ENCODE results near the gene ERVH48-1.
"Not testable (repeated sequence)": the region's sequence is repeated elsewhere in the genome, so short reads cannot be mapped to it uniquely, and the experiment has no call there.

Gene ERVH48-1

DNA sequence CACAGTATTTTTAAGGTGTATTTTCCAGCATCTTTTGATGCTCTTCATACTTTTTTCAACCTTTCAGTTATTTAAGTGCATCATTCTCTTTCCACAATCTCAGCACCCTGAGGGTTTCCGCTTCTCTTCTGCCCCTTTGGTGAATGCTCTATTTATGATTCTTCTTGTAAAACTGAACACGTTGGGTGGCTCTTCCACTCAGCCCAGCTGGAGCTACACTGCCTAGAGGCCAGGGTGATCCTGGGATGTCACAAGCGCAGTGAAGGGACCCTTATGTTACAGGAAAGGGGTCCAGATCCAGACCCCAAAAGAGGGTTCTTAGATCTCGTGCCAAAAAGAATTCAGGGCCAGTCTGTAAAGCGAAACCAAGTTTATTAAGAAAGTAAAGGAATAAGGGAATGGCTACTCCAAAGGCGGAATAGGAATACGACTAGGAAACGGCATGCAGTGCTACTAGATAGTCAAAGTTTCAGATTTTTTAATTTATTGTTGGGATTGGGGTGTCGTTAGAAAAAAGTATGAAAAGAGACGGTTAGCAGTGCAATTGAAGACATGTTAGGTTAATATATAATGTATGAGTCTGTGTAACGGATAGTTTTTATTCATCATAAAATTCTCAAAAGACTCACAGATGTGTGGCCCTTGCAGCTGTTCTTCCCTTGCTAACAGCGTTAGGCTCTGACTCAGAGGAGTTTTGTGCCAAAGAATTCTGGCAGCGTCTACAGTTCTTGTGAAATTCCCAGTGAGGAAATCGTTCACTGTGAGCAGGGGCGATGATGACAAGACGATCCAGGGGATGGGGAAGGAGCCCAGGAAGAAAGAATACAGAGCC lies 14.4 kb upstream of the ERVH48-1 start:
- no peak for DNase-seq (ENCODE audit: low read depth in 3 of 3)

DNA sequence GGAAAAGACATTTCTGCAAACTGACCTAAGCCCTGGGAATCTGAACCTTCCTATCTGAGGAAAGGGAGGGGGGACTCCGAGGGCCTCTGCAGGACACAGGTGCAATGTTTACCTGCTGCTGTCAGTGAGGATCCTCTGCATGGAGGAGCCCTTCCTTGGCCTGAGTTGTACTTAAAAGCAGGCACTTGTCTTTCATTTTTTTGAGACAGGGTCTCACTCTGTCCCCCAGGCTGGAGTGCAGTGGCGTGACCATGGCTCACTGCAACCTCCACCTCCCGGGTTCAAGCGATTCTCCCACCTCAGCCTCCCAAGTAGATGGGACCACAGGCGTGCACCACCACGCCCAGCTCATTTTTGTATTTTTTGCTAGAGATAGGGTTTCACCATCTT lies 13.2 kb upstream of the ERVH48-1 start:
- DNase-seq (ENCODE audit: low read depth in 3 of 3): not testable (repeated sequence)

- no peak for DNase-seq (ENCODE audit: low read depth in 3 of 3)
These were observed 12.7 kb upstream of the ERVH48-1 start for GRCh38 chr21:42937960-42938605.

DNA sequence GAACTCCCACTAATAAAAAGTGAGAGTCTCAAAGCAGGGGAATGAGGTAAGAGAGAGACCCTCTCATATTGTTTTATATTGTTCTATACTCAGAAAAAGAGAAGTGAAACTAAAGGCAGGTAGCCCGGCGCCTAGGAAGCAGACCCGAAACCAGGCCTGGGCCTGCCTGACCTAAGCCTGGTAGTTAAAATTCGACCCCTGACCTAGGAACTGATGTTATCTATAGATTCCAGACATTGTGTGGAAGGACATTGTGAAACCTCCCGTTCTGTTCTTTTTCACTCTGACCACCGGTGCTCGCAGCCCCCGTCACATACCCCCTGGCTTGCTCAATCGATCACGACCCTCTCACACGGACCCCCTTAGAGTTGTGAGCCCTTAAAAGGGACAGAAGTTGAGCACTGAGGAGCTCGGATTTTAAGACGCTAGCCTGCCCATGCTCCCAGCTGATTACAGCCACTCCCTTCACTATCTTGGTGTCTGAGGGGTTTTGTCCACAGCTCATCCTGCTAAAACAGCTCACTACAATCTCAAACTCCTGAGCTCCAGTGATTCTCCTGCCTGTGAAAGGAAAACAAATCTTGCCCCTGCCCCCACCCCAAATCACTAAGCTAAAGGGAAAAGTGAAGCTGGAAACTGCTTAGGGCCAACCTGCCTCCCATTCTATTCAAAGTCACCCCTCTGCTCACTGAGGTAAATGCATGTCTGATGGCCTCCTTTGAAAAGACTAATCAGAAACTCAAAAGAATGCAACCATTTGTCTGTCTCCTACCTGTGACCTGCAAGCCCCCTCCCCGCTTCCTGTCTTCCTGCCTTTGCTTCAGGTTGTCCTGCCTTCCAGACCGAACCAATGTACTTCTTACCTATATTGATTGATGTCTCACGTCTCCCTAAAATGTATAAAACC lies 11.9 kb upstream of the ERVH48-1 start:
- not testable (repeated sequence) for DNase-seq (ENCODE audit: low read depth in 3 of 3)

GRCh38 chr21:42936360-42936759 lies 10.9 kb upstream of the ERVH48-1 start:
- DNase-seq (ENCODE audit: low read depth in 3 of 3): not testable (repeated sequence)

GRCh38 chr21:42933973-42934372 lies 8.5 kb upstream of the ERVH48-1 start:
- not testable (repeated sequence) for DNase-seq (ENCODE audit: low read depth in 3 of 3)

DNA sequence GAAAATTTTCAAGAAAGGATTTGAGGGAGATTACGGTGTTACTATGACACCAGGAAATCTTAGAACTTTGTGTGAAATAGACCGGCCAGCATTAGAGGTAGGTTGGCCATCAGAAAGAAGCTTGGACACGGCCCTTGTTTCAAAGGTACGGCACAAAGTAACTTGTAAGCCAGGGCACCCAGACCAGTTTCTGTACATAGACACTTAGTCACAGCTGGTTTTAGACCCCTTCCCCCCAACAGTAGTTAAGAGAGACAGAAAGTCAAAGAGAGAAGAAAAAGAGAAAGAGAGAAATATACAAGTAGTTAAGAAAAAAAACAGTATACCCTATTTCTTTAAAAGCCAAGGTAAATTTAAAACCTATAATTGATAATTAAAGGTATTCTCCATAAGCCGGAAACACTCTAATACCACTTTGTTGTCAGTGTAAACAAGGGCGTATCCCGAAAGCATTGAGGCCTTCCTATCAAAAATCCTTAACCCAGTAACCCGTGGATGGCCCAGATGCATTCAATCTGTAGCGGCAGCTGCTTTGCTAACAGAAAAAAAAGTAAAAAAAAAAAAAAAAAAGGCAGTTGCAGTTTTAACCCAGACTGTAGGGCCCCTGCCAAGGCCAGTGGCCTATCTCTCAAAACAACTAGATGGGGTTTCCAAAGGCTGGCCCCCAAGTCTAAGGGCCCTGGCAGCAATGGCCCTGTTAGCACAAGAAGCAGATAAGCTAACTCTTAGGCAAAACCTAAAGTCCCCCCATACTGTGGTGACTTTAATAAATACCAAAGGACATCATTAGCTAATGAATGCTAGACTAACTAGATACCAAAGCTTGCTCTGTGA lies 7.9 kb upstream of the ERVH48-1 start:
- DNase-seq (ENCODE audit: low read depth in 3 of 3): not testable (repeated sequence)

- not testable (repeated sequence) for DNase-seq (ENCODE audit: low read depth in 3 of 3)
These were observed 7.1 kb upstream of the ERVH48-1 start for GRCh38 chr21:42932378-42933136.

DNA sequence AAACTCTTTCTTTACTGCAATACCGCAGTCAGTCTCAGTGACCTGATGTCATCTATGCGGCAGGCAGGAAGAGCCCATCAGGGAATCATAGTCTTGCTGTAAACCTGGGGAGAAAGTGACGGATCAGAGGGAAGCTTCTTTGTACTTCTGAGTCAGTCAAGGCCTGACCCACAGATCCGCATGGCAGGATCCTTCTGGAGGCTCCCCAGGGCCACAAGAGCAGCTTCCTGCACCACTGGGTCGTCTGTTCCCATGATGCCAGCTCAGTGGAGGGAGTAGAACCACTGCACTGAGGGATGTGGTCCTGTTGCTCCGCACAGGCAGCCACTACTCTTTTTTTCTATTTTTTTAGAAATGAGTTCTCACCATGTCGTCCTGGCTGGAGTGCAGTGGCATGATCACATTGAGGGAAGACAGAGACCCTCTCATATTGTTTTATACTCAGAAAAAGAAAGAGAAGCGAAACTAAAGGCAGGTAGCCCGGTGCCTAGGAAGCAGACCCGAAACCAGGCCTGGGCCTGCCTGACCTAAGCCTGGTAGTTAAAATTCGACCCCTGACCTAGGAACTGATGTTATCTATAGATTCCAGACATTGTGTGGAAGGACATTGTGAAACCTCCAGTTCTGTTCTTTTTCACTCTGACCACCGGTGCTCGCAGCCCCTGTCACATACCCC lies 6.3 kb upstream of the ERVH48-1 start:
- DNase-seq (ENCODE audit: low read depth in 3 of 3): no peak

DNA sequence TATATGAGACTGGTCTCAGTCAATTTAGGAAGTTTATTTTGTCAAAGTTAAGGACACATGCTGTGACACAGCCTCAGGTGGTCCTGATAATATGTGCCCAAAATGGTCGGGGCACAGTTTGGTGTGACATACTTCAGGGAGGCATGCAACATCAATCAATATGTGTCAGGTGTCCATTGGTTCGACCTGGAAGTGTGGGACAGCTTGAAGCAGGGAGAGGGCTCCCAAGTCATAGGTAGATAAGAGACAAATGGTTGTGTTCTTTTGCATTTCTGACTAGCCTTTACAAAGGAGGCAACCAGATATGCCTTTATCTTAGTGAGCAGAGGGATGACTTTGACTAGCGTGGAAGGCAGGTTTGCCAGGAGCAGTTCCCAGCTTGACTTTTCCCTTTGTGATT lies 4.5 kb upstream of the ERVH48-1 start:
- DNase-seq (ENCODE audit: low read depth in 3 of 3): no peak

DNA sequence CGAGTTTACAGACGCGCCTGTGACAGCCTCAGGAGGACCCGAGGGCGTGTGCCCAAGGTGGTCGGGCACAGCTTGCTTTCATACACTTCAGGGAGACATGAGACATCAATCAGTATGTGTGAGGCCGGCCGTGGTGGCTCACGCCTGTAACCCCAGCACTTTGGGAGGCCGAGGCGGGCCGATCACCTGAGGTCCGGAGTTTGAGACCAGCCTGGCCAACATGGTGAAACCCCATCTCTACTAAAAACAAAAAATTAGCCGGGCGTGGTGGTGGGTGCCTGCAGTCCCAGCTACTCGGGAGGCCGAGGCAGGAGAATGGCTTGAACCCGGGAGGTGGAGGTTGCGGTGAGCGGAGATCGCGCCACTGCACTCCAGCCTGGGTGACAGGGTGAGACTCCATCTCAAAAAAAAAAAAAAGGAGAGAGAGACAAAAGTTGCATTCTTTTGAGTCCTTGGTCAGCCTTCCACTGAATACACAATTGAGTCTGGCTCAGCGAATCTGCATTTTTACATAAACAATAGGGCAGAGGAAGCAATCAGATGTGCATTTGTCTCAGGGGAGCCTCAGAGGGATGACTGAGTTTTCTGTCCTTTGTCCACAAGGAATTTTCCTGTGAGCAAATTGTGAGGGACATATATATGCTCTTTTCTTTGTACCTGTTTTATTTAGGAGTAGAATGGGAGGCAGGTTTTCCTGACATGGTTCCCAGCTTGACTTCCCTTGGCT lies 2.2 kb upstream of the ERVH48-1 start:
- DNase-seq (ENCODE audit: low read depth in 3 of 3): not testable (repeated sequence)

DNA sequence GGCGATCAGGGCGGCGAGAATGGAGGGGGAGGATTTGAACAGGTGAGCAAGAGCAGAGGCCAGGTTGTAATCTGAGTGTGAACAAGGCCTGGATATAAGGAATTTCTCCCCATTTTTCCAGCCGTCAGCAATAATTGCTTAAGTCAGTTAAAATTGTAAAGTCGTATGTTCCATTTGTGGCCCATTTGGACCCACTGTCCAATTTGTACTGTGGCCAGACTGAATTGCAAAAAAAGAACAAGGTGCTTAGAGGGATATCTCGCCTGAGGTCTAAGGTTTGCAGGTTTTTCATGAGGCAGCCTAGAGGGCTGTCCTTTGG lies 1.0 kb downstream of the ERVH48-1 start:
- DNase-seq (ENCODE audit: low read depth in 3 of 3): no peak

GRCh38 chr21:42923553-42924432 lies 1.6 kb downstream of the ERVH48-1 start:
- peak; percentile 24 to 39 (median 35) for DNase-seq (ENCODE audit: low read depth in 3 of 3)

DNA sequence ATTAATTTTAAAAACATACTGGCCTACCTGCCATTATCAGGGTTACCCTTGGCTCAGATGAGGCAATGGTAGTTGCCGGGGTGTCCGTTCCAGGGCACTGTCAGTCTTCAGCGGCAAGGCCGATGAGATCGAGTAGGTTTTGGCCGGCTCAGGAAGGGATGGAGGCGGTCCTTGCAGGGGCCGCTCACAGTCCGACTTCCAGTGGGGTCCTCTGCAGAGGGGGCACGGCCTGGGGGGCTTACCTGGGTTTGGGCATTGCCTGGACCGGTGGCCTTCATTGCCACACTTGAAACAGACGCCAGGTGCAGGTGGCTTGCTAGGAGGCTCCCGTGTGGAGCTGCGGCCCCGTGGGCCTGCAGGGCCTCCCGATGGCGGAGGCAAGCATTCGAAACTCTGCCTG lies 2.5 kb downstream of the ERVH48-1 start:
- no peak for DNase-seq (ENCODE audit: low read depth in 3 of 3)

GRCh38 chr21:42921927-42922326 lies 3.5 kb downstream of the ERVH48-1 start:
- no peak for DNase-seq (ENCODE audit: low read depth in 3 of 3)

DNA sequence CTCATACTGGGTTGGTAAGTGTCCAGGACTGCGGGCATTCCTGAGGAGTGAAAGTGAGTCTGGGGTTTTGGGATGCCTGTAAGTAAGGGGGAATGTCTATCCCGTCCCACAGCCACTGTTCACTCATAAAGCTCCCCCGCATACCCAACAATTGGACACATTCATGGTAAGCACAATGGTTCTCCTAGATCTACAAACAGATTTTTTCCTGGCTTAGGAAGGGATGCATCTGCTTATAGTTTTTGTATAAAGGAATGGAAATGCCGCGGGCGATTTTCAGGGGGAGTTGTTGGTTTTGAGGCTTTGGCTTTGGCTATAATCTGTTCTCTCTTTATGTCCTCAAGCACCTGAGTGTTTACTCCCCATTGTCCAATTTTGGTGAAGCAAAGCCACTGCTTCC lies 7.1 kb downstream of the ERVH48-1 start:
- DNase-seq (ENCODE audit: low read depth in 3 of 3): no peak

DNA sequence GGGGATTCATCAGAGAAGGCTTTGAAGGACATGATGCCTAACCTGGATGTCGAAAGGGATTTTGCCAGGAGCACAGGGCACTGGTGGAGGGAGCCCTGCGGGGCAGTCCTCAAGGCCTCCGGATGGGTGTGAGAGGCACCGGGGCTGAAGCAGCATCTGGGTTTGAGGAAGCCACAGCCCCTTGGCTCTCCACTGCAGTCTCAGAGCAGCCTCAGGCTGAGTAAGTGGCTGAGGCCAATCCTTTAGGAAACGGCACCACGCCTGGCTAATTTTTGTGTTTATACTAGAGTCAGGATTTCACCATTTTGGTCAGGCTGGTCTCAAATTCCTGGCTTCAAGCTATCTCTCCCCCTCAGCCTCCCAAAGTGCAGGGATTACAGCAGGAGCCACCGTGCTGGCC lies 12.0 kb downstream of the ERVH48-1 start:
- no peak for DNase-seq (ENCODE audit: low read depth in 3 of 3)

- DNase-seq (ENCODE audit: low read depth in 3 of 3): not testable (repeated sequence)
These were observed 13.5 kb downstream of the ERVH48-1 start for GRCh38 chr21:42911920-42912319.

Measured in stimulated activated CD4-positive, alpha-beta T cell treated with anti-CD3 and anti-CD28 coated beads, TNF-alpha, amount 100 ng/mL, for 4 hours (primary cell).